K562 (cell line): ENCODE data around the gene TRNAU1AP. TPM values are rescaled to one million over a fixed set of nuclear protein-coding genes. Genes with fewer than 3 reads are reported as not detected.
"Not testable (repeated sequence)": the region's sequence is repeated elsewhere in the genome, so short reads cannot be mapped to it uniquely, and the experiment has no call there.

Experiments
- ARID1B ChIP-seq: fragments of 450-650 bp; IDR thresholded peaks from 2 replicates; pipeline ENCODE4 v1.6.1; 2016; ENCODE audit warnings: antibody characterized with exemption, mild to moderate bottlenecking, inconsistent platforms
- ATF1 ChIP-seq, 2 experiments: fragments of 450-650 bp in 1 of 2; IDR thresholded peaks; 2 replicates each; pipeline ENCODE4 v1.6.1; 2016; ENCODE audit warnings: missing compliant biosample characterization in 1 of 2, missing genetic modification characterization in 1 of 2
- CBFA2T2 ChIP-seq: fragments of 450-650 bp; conservative IDR thresholded peaks from 2 replicates; pipeline ENCODE4 v1.6.1; 2017; ENCODE audit warnings: mild to moderate bottlenecking
- CCNT2 ChIP-seq: IDR thresholded peaks from 2 replicates; pipeline ENCODE4 v1.6.1; 2011; ENCODE audit warnings: borderline replicate concordance, low read depth, mild to moderate bottlenecking, moderate library complexity, mixed read lengths, low read length; ENCODE audit not compliant: insufficient read length; ENCODE audit errors: extremely low read depth
- CTBP1 ChIP-seq: fragments of 450-650 bp; IDR thresholded peaks from 2 replicates; pipeline ENCODE4 v1.6.1; 2016; ENCODE audit warnings: borderline replicate concordance
- CXXC5 ChIP-seq: fragments of 250-450 bp; sonication (Bioruptor Pico); IDR thresholded peaks from 2 replicates; pipeline ENCODE4 v1.8.0; 2022; ENCODE audit warnings: inconsistent platforms, mild to moderate bottlenecking, moderate library complexity
- DMBX1 ChIP-seq: fragments of 250-450 bp; sonication (Bioruptor Pico); IDR thresholded peaks from 2 replicates; pipeline ENCODE4 v1.8.0; 2022; ENCODE audit warnings: inconsistent platforms, mild to moderate bottlenecking, moderate library complexity, borderline replicate concordance
- ELF4 ChIP-seq: fragments of 450-650 bp; formaldehyde crosslinking; IDR thresholded peaks from 2 replicates; pipeline ENCODE4 v1.4.0; 2022; ENCODE audit warnings: missing genetic modification characterization
- EP300 ChIP-seq: IDR thresholded peaks from 2 replicates; pipeline ENCODE4 v1.6.1; 2012; ENCODE audit warnings: low read length, improper control_type of control experiment
- GATAD2A ChIP-seq: fragments of 450-650 bp; IDR thresholded peaks from 2 replicates; pipeline ENCODE4 v1.6.1; 2017
- ID3 ChIP-seq, 2 experiments: fragments of 250-450 bp in 1 of 2; fragments of 450-650 bp in 1 of 2; sonication (Bioruptor Pico) in 1 of 2; IDR thresholded peaks; 2 replicates each; pipeline versions ENCODE4 v1.6.1 to v1.8.0; 2016 to 2021; ENCODE audit warnings: mild to moderate bottlenecking in 2 of 2, moderate library complexity in 2 of 2, missing compliant biosample characterization in 1 of 2, missing genetic modification characterization in 1 of 2
- KDM1A ChIP-seq, 2 experiments: fragments of 450-650 bp; IDR thresholded peaks; 2 replicates each; pipeline ENCODE4 v1.6.1; 2016; ENCODE audit warnings: mild to moderate bottlenecking in 2 of 2
- KHSRP ChIP-seq: fragments of 450-650 bp; IDR thresholded peaks from 2 replicates; pipeline ENCODE4 v1.6.1; 2017
- KLF16 ChIP-seq: IDR thresholded peaks from 2 replicates; pipeline ENCODE4 v1.6.1; 2016; ENCODE audit warnings: antibody characterized with exemption
- MBD2 ChIP-seq: sonication (generic); IDR thresholded peaks from 2 replicates; pipeline ENCODE4 v1.6.1; 2016; ENCODE audit warnings: low read depth, borderline replicate concordance
- MITF ChIP-seq: IDR thresholded peaks from 2 replicates; pipeline ENCODE4 v1.6.1; 2014; ENCODE audit warnings: antibody characterized with exemption
- MTA1 ChIP-seq: fragments of 450-650 bp; IDR thresholded peaks from 2 replicates; pipeline ENCODE4 v1.6.1; 2017; ENCODE audit warnings: borderline replicate concordance
- NCOA1 ChIP-seq: fragments of 450-650 bp; IDR thresholded peaks from 2 replicates; pipeline ENCODE4 v1.6.1; 2016; ENCODE audit warnings: low read depth
- NONO ChIP-seq, 2 experiments: fragments of 200-400 bp in 1 of 2; fragments of 450-650 bp in 1 of 2; formaldehyde crosslinking in 1 of 2; IDR thresholded peaks; 2 replicates each; pipeline ENCODE4 v1.6.1; 2017; ENCODE audit warnings: low read depth in 2 of 2, mild to moderate bottlenecking in 2 of 2, moderate library complexity in 2 of 2, low read length in 1 of 2
- RCOR1 ChIP-seq, 2 experiments: IDR thresholded peaks; 2 replicates each; pipeline ENCODE4 v1.6.1; 2012; ENCODE audit warnings: low read depth in 2 of 2, low read length in 2 of 2, borderline replicate concordance in 1 of 2, improper control_type of control experiment in 1 of 2
- SMARCE1 ChIP-seq: fragments of 450-650 bp; IDR thresholded peaks from 2 replicates; pipeline ENCODE4 v1.7.1; 2016; ENCODE audit warnings: mild to moderate bottlenecking
- STAT5A ChIP-seq: IDR thresholded peaks from 2 replicates; pipeline ENCODE4 v1.6.1; 2012; ENCODE audit warnings: low read length, inconsistent platforms, borderline replicate concordance
- TEAD1 ChIP-seq, 2 experiments: fragments of 450-650 bp in 1 of 2; sonication (generic) in 1 of 2; formaldehyde crosslinking; IDR thresholded peaks; 2 replicates each; pipeline versions ENCODE4 v1.4.0 to v1.8.0; 2020 to 2022; ENCODE audit warnings: mild to moderate bottlenecking in 2 of 2, missing genetic modification reagents in 1 of 2
- TRIM24 ChIP-seq, 2 experiments: fragments of 450-650 bp; IDR thresholded peaks; 2 replicates each; pipeline ENCODE4 v1.6.1; 2016
- ZBED1 ChIP-seq: IDR thresholded peaks from 2 replicates; pipeline ENCODE4 v1.6.1; 2014
- ZBTB33 ChIP-seq: sonication (generic); formaldehyde crosslinking; IDR thresholded peaks from 2 replicates; pipeline ENCODE4 v1.8.1; 2023; ENCODE audit warnings: mild to moderate bottlenecking, missing genetic modification reagents
- ZEB2 ChIP-seq: fragments of 450-650 bp; IDR thresholded peaks from 2 replicates; pipeline ENCODE4 v1.6.1; 2016
- ZNF316 ChIP-seq: fragments of 450-650 bp; IDR thresholded peaks from 2 replicates; pipeline ENCODE4 v1.6.1; 2016
- polyA plus RNA-seq, 8 experiments: library from polyadenylated mRNA; depleted of rRNA in 4 of 8; stranded (reverse) in 5 of 8; unstranded in 3 of 8; fragments of >200 nt; fragmentation: Nextera tagmentation in 2 of 8; fragmentation: Illumina TruSeq in 1 of 8; extraction: Ambion mirVana in 2 of 8; extraction: Trizol in 1 of 8; gene quantifications; 2 replicates each; pipeline versions ENCODE4 v1.2.1 to v1.2.3, GENCODE V29; 2011 to 2014; ENCODE audit warnings: inconsistent platforms in 1 of 8, missing spikeins in 1 of 8
- total RNA-seq, 7 experiments: library from RNA; depleted of rRNA in 6 of 7; stranded (reverse); fragments of >200 nt in 6 of 7; fragmentation: Illumina TruSeq in 2 of 7; extraction: Trizol in 2 of 7; gene quantifications; 2 replicates each; pipeline versions ENCODE4 v1.2.1 to v1.2.3, GENCODE V29; 2011 to 2021; ENCODE audit warnings: low replicate concordance in 1 of 7

The TRNAU1AP gene
- total and polyA plus RNA-seq, 9 of the 15 experiments (the other 6 are each of a cell fraction or from before 2014, with no cell fraction given), result 34.9 to 110 (median 46.3) TPM

- TF ChIP-seq NONO (IDR thresholded peaks at IDR 0.05; ENCODE audit: low read depth in 2 of 2, low read length in 1 of 2) (peak in 1 of 2 experiments; percentile 57; a peak in 1 of 4 replicates), NCOA1 (peak; percentile 73; the same call in 1 of the 2 replicates), ZBED1 (0 out of 2 replicates have a peak, but pooled peaks have one; percentile 55), CCNT2 (peak; percentile 77), TRIM24 (IDR thresholded peaks at IDR 0.05) (peak; percentile 81 to 86), DMBX1 (CRISPR knock-in tag) (peak; percentile 82), RCOR1 (IDR thresholded peaks at IDR 0.05; ENCODE audit: borderline replicate concordance in 1 of 2, low read depth in 2 of 2, low read length in 2 of 2) (peak; percentile 97 to 98), GATAD2A (peak; percentile 58; the same call in 1 of the 2 replicates), ARID1B (peak; percentile 98), ID3 (tag; IDR thresholded peaks at IDR 0.05) (peak; percentile 51; the same call in 1 of the 2 replicates), MBD2 (peak; percentile 46; the same call in 1 of the 2 replicates), ELF4 (CRISPR knock-in tag) (peak; percentile 82), CTBP1 (peak; percentile 43; the same call in 1 of the 2 replicates), EP300 (peak; percentile 89), ZEB2 (0 out of 2 replicates have a peak, but pooled peaks have one; percentile 60), MTA1 (peak; percentile 83), CXXC5 (CRISPR knock-in tag) (peak; percentile 75), CBFA2T2 (peak; percentile 96), KDM1A (IDR thresholded peaks at IDR 0.05) (peak; percentile 100), ZBTB33 (peak; percentile 54; the same call in 1 of the 2 replicates), STAT5A (peak; percentile 79), MITF (0 out of 2 replicates have a peak, but pooled peaks have one; percentile 38), SMARCE1 (peak; percentile 93; the same call in 1 of the 2 replicates), TEAD1 (CRISPR knock-in tag; IDR thresholded peaks at IDR 0.05) (peak; percentile 50 to 70; a peak in 1 of 4 replicates), ATF1 (tag; IDR thresholded peaks at IDR 0.05) (peak; percentile 22; the same call in 1 of the 2 replicates), ZNF316 (0 out of 2 replicates have a peak, but pooled peaks have one; percentile 12), KHSRP (0 out of 2 replicates have a peak, but pooled peaks have one; percentile 55), KLF16 (peak; percentile 94)
- TF ChIP-seq ID3, ATF1 (CRISPR knock-in tag; IDR thresholded peaks at IDR 0.05): not testable (repeated sequence)
These were observed 27.8 kb upstream of the TRNAU1AP start (continued) for GRCh38 chr1:28525002-28525642.
